HepG2 (cell line): ENCODE measurements around the gene CYP4F12. TPM values are rescaled to one million over a fixed set of nuclear protein-coding genes. Genes with fewer than 3 reads are reported as not detected.

Experiments
- AHR ChIP-seq: IDR thresholded peaks from 2 replicates; pipeline ENCODE4 v1.6.1; 2018; ENCODE audit warnings: missing genetic modification reagents, missing compliant biosample characterization
- ARHGAP35 ChIP-seq: sonication (generic); formaldehyde crosslinking; IDR thresholded peaks from 2 replicates; pipeline ENCODE4 v1.9.0; 2022; ENCODE audit warnings: mild to moderate bottlenecking, inconsistent platforms, moderate library complexity, missing genetic modification reagents, borderline replicate concordance
- CC2D1A ChIP-seq: sonication (generic); formaldehyde crosslinking; IDR thresholded peaks from 2 replicates; pipeline ENCODE4 v1.8.1; 2023; ENCODE audit warnings: mild to moderate bottlenecking, missing genetic modification reagents
- CHCHD3 ChIP-seq: sonication (generic); formaldehyde crosslinking; IDR thresholded peaks from 2 replicates; pipeline ENCODE4 v1.8.0; 2022; ENCODE audit warnings: mild to moderate bottlenecking, missing genetic modification reagents, moderate library complexity
- GATAD1 ChIP-seq: IDR thresholded peaks from 2 replicates; pipeline ENCODE4 v1.6.1; 2016; ENCODE audit warnings: missing genetic modification reagents, missing compliant biosample characterization
- HDAC2 ChIP-seq: sonication (generic); formaldehyde crosslinking; IDR thresholded peaks from 2 replicates; pipeline ENCODE4 v1.4.0; 2020; ENCODE audit warnings: missing genetic modification reagents
- HMGXB4 ChIP-seq, 2 experiments: sonication (generic) in 1 of 2; formaldehyde crosslinking in 1 of 2; IDR thresholded peaks; 2 replicates each; pipeline versions ENCODE4 v1.4.0 to v1.6.1; 2018 to 2020; ENCODE audit warnings: missing genetic modification reagents in 2 of 2, borderline replicate concordance in 1 of 2, low read depth in 1 of 2, mild to moderate bottlenecking in 1 of 2, missing biosample characterization in 1 of 2
- HNF4A ChIP-seq: sonication (generic); formaldehyde crosslinking; IDR thresholded peaks from 2 replicates; pipeline ENCODE4 v1.4.0; 2020; ENCODE audit warnings: missing genetic modification reagents
- KMT2A ChIP-seq: sonication (generic); formaldehyde crosslinking; IDR thresholded peaks from 2 replicates; pipeline ENCODE4 v1.4.0; 2020; ENCODE audit warnings: missing genetic modification reagents
- MAX ChIP-seq: IDR thresholded peaks from 2 replicates; pipeline ENCODE4 v1.6.1; 2012; ENCODE audit warnings: inconsistent platforms
- MTF1 ChIP-seq: sonication (generic); formaldehyde crosslinking; IDR thresholded peaks from 2 replicates; pipeline ENCODE4 v1.5.0; 2020; ENCODE audit warnings: missing genetic modification reagents
- PBX2 ChIP-seq: IDR thresholded peaks from 2 replicates; pipeline ENCODE4 v1.6.1; 2016; ENCODE audit warnings: control low read depth
- SALL1 ChIP-seq: sonication (generic); formaldehyde crosslinking; IDR thresholded peaks from 2 replicates; pipeline ENCODE4 v1.8.0; 2022; ENCODE audit warnings: mild to moderate bottlenecking, missing genetic modification reagents
- THAP8 ChIP-seq: sonication (generic); formaldehyde crosslinking; IDR thresholded peaks from 2 replicates; pipeline ENCODE4 v1.5.1; 2020; ENCODE audit warnings: missing genetic modification reagents, mild to moderate bottlenecking, borderline replicate concordance
- TRIM24 ChIP-seq: sonication (generic); formaldehyde crosslinking; IDR thresholded peaks from 2 replicates; pipeline ENCODE4 v1.8.0; 2022; ENCODE audit warnings: mild to moderate bottlenecking, missing genetic modification reagents
- ZNF207 ChIP-seq: fragments of 450-650 bp; IDR thresholded peaks from 2 replicates; pipeline ENCODE4 v1.6.1; 2016; ENCODE audit warnings: antibody characterized with exemption, borderline replicate concordance
- ZNF362 ChIP-seq: sonication (generic); formaldehyde crosslinking; IDR thresholded peaks from 2 replicates; pipeline ENCODE4 v1.4.0; 2020; ENCODE audit warnings: missing genetic modification reagents, mild to moderate bottlenecking, borderline replicate concordance
- ZNF484 ChIP-seq: sonication (generic); formaldehyde crosslinking; IDR thresholded peaks from 2 replicates; pipeline ENCODE4 v1.5.1; 2020; ENCODE audit warnings: mild to moderate bottlenecking, low read depth, missing genetic modification reagents, borderline replicate concordance
- ZNF609 ChIP-seq: sonication (generic); formaldehyde crosslinking; IDR thresholded peaks from 2 replicates; pipeline ENCODE4 v1.4.0; 2020; ENCODE audit warnings: mild to moderate bottlenecking, missing genetic modification reagents, borderline replicate concordance
- polyA plus RNA-seq, 8 experiments: library from polyadenylated mRNA; depleted of rRNA in 3 of 8; stranded (reverse) in 7 of 8; unstranded in 1 of 8; fragments of >200 nt; fragmentation: Illumina TruSeq in 4 of 8; extraction: Trizol in 4 of 8; gene quantifications; 2 replicates each; pipeline versions ENCODE4 v1.2.1 to v1.2.3, GENCODE V29; 2011 to 2016; ENCODE audit warnings: low read depth in 4 of 8, missing spikeins in 1 of 8, mixed read lengths in 1 of 8; ENCODE audit not compliant: insufficient read depth in 1 of 8
- total RNA-seq, 5 experiments: library from RNA; depleted of rRNA; stranded (reverse); fragments of >200 nt; fragmentation: Illumina TruSeq; extraction: Trizol; gene quantifications; 2 replicates each; pipeline ENCODE4 v1.2.3, GENCODE V29; 2016; ENCODE audit warnings: low read depth in 1 of 5

CYP4F12 gene
- total and polyA plus RNA-seq, 2 of the 13 experiments (the other 11 are each of a cell fraction or from before 2014, with no cell fraction given) = 29.9 to 30.8 TPM

- TF ChIP-seq ZNF207 (no peak), CHCHD3 (CRISPR knock-in tag) (no peak), ARHGAP35 (CRISPR knock-in tag) (no peak), ZNF484 (no peak), GATAD1 (CRISPR knock-in tag) (0 out of 2 replicates have a peak, but pooled peaks have one; percentile 13), THAP8 (CRISPR knock-in tag) (no peak), ZNF362 (CRISPR knock-in tag) (no peak), SALL1 (CRISPR knock-in tag) (peak; percentile 62), MAX (0 out of 2 replicates have a peak, but pooled peaks have one; percentile 14), HDAC2 (CRISPR knock-in tag) (peak; percentile 72), PBX2 (no peak), HNF4A (CRISPR knock-in tag) (peak; percentile 96), MTF1 (no peak), HMGXB4 (CRISPR knock-in tag; IDR thresholded peaks at IDR 0.05; ENCODE audit: borderline replicate concordance in 1 of 2, low read depth in 1 of 2) (0 out of 4 replicates have a peak, but pooled peaks of 1 of the 2 experiments have one; percentile 39), ZNF609 (no peak), CC2D1A (CRISPR knock-in tag) (no peak), AHR (CRISPR knock-in tag) (no peak), KMT2A (CRISPR knock-in tag) (no peak), TRIM24 (no peak)
These were observed 31.8 kb upstream of the CYP4F12 start (continued) for GRCh38 chr19:15640904-15641597.
